SU-DHL-6 (cell line): ENCODE data around the gene C2CD3.

ENCODE experiments used
- H2AFZ ChIP-seq: fragments of 200-600 bp; sonication (generic); 2 replicates; pipeline ENCODE4 v1.6.1; 2014; ENCODE audit warnings: low read depth, mild to moderate bottlenecking, moderate library complexity, mixed read lengths, antibody characterized with exemption, low read length; ENCODE audit not compliant: severe bottlenecking
- H3F3A ChIP-seq: fragments of 200-600 bp; shearing (Covaris generic); 2 replicates; pipeline ENCODE4 v1.6.0; 2016; ENCODE audit warnings: antibody characterized with exemption, mild to moderate bottlenecking; ENCODE audit not compliant: insufficient read depth
- H3K27ac ChIP-seq: fragments of 200-600 bp; sonication (generic); 2 replicates; pipeline ENCODE4 v1.5.1; 2016; ENCODE audit warnings: low read depth, mild to moderate bottlenecking, low read length, moderate library complexity, mixed read lengths
- H3K27me3 ChIP-seq: fragments of 200-600 bp; sonication (generic), shearing (Covaris generic); 2 replicates; pipeline ENCODE4 v1.6.0; 2014; ENCODE audit warnings: mild to moderate bottlenecking, low read length
- H3K36me3 ChIP-seq: fragments of 200-600 bp; sonication (generic); 2 replicates; pipeline ENCODE4 v1.6.1; 2014; ENCODE audit warnings: mild to moderate bottlenecking, low read length, mixed read lengths
- H3K4me2 ChIP-seq: fragments of 300-600, 200-600 bp; shearing (Covaris generic), sonication (generic); 2 replicates; pipeline ENCODE4 v1.6.0; 2014; ENCODE audit warnings: low read length, low read depth, mild to moderate bottlenecking; ENCODE audit not compliant: poor library complexity, severe bottlenecking
- H3K4me3 ChIP-seq: fragments of 200-600 bp; sonication (generic); 2 replicates; pipeline ENCODE4 v1.5.1; 2014; ENCODE audit warnings: antibody characterized with exemption, low read length, mild to moderate bottlenecking, mixed read lengths; ENCODE audit not compliant: insufficient read depth, poor library complexity, severe bottlenecking
- H3K79me2 ChIP-seq: fragments of 200-600 bp; sonication (generic); 2 replicates; pipeline ENCODE4 v1.6.1; 2014; ENCODE audit warnings: mild to moderate bottlenecking, low read length, moderate library complexity; ENCODE audit not compliant: insufficient read depth
- H3K9ac ChIP-seq: fragments of 200-600 bp; sonication (generic); 2 replicates; pipeline ENCODE4 v1.7.0; 2014; ENCODE audit warnings: mild to moderate bottlenecking, low read length
- H3K9me2 ChIP-seq: fragments of 200-600 bp; sonication (generic); replicated peaks from 2 replicates; pipeline ENCODE4 v1.6.1; 2014; ENCODE audit warnings: low read length; ENCODE audit not compliant: insufficient read depth
- H3K9me3 ChIP-seq: fragments of 200-600 bp; sonication (generic); 2 replicates; pipeline ENCODE4 v1.6.1; 2014; ENCODE audit warnings: low read length, mixed read lengths; ENCODE audit not compliant: insufficient read depth
- H4K20me1 ChIP-seq: fragments of 200-600 bp; sonication (generic); 2 replicates; pipeline ENCODE4 v1.6.1; 2014; ENCODE audit warnings: low read depth, mild to moderate bottlenecking, antibody characterized with exemption, low read length, moderate library complexity, mixed read lengths
- CTCF ChIP-seq: fragments of 200-600 bp; sonication (generic); IDR thresholded peaks from one replicate; pipeline ENCODE4 v1.5.1; 2017; ENCODE audit warnings: antibody characterized with exemption, mild to moderate bottlenecking, low read length, moderate library complexity; ENCODE audit not compliant: insufficient read depth, poor library complexity, severe bottlenecking
- EZH2phosphoT487 ChIP-seq: fragments of 200-600 bp; sonication (generic), shearing (Covaris generic); conservative IDR thresholded peaks from 2 replicates; pipeline ENCODE4 v1.6.1; 2018; ENCODE audit warnings: mild to moderate bottlenecking, antibody characterized with exemption, low read length, moderate library complexity, mixed read lengths

The C2CD3 gene

GRCh38 chr11:73981051-73981805 is 189.6 kb downstream of the C2CD3 start:
- H3K9me2 ChIP-seq: no peaks in the 10 kb centered on the region
- H4K20me1 ChIP-seq: 0 out of 2 replicates have a peak, but pooled peaks cover 3% of the 10 kb centered on the region
- H3K27me3 ChIP-seq: no peaks in the 10 kb centered on the region
- H3K36me3 ChIP-seq: peaks cover 25% of the 10 kb centered on the region
- TF ChIP-seq EZH2phosphoT487: no peak
- TF ChIP-seq CTCF: no peak
- H3K4me2 ChIP-seq: peak overlapping the region; percentile 88
- peaks cover 11% of the 10 kb centered on the region for H3F3A ChIP-seq
- peak overlapping the region; percentile 90 for H3K27ac ChIP-seq
- H3K79me2 ChIP-seq: peaks cover 22% of the 10 kb centered on the region
- no peaks in the 10 kb centered on the region for H3K9me3 ChIP-seq
- peak overlapping the region; percentile 95 for H3K9ac ChIP-seq
- peak overlapping the region; percentile 87 for H3K4me3 ChIP-seq
- no peak overlapping the region for H2AFZ ChIP-seq

- Histone ChIP-seq H3F3A (peaks cover 11% of the 10 kb centered on the region), H3K27me3 (no peaks in the 10 kb centered on the region), H3K4me3 (peak overlapping the region; percentile 87), H3K9me2 (no peaks in the 10 kb centered on the region), H3K9me3 (no peaks in the 10 kb centered on the region), H3K4me2 (peak overlapping the region; percentile 88), H2AFZ (no peak overlapping the region), H4K20me1 (0 out of 2 replicates have a peak, but pooled peaks cover 3% of the 10 kb centered on the region), H3K27ac (peak overlapping the region; percentile 90), H3K9ac (peak overlapping the region; percentile 95), H3K79me2 (peaks cover 22% of the 10 kb centered on the region), H3K36me3 (peaks cover 25% of the 10 kb centered on the region)
- TF ChIP-seq CTCF (no peak), EZH2phosphoT487 (no peak)
These were observed 190.5 kb downstream of the C2CD3 start for GRCh38 chr11:73980001-73980961.

GRCh38 chr11:73978576-73979086 is 192.2 kb downstream of the C2CD3 start:
- Histone ChIP-seq H3F3A (peaks cover 11% of the 10 kb centered on the region), H3K27me3 (no peaks in the 10 kb centered on the region), H3K4me2 (no peak overlapping the region), H3K9me3 (no peaks in the 10 kb centered on the region), H4K20me1 (0 out of 2 replicates have a peak, but pooled peaks cover 3% of the 10 kb centered on the region), H3K36me3 (peaks cover 25% of the 10 kb centered on the region), H3K27ac (no peak overlapping the region), H3K79me2 (peaks cover 22% of the 10 kb centered on the region), H2AFZ (no peak overlapping the region), H3K9me2 (no peaks in the 10 kb centered on the region), H3K9ac (no peak overlapping the region), H3K4me3 (no peak overlapping the region)
- no peak for TF ChIP-seq EZH2phosphoT487
- no peak for TF ChIP-seq CTCF
